ENCODE data around the gene PET100. TPM values are rescaled to one million over a fixed set of nuclear protein-coding genes. Genes with fewer than 3 reads are reported as not detected.

The PET100 gene
- 5.1 and 12.9 TPM in 2 replicates for total RNA-seq (2013; cell fraction: nucleolus; rRNA removed)
- total RNA-seq (2014; rRNA removed), result 47.0 and 60.8 TPM in 2 replicates
- total RNA-seq (2014; rRNA removed; fragmentation: Illumina TruSeq; extraction: Trizol), result 90.7 and 92.9 TPM in 2 replicates
- total RNA-seq (2021), result 156 and 159 TPM in 2 replicates
- 19.6 TPM for polyA plus RNA-seq (2011; ENCODE audit: low read depth)
- 73.8 and 108 TPM in 2 replicates for polyA plus RNA-seq (2011; rRNA removed)
- polyA plus RNA-seq (2011; cell fraction: cytosol; rRNA removed), result 20.6 and 26.3 TPM in 2 replicates
- 19.2 and 38.5 TPM in 2 replicates for polyA plus RNA-seq (2011; cell fraction: nucleus; rRNA removed)
- 82.4 and 139 TPM in 2 replicates for polyA plus RNA-seq (2012)
- polyA plus RNA-seq (2014; fragmentation: Illumina TruSeq; extraction: Trizol), result 47.3 and 85.6 TPM in 2 replicates
- polyA plus RNA-seq (2014; fragmentation: Nextera tagmentation; extraction: Ambion mirVana), result 100 to 1,000 TPM; 353 to 462 TPM
- polyA plus RNA-seq (2014; rRNA removed), result 66.0 and 79.5 TPM in 2 replicates
- 100 to 1,000 TPM; 332 to 386 TPM for polyA plus RNA-seq (2016; fragmentation: Nextera tagmentation; extraction: Ambion mirVana)
- 3.7 and 9.2 TPM in 2 replicates for polyA minus RNA-seq (2011; rRNA and poly(A)+ RNA removed)
- polyA minus RNA-seq (2011; cell fraction: cytosol; rRNA and poly(A)+ RNA removed), result 2.5 and 12.3 TPM in 2 replicates
- 3.7 and 8.1 TPM in 2 replicates for polyA minus RNA-seq (2011; cell fraction: nucleus; rRNA and poly(A)+ RNA removed)
- Bru-seq, nascent RNA, result percentile 73 among the genes with signal in this experiment
- percentile 77 among the genes with signal in this experiment for BruChase-seq, experiment 1, labeled RNA remaining after a 6-hour chase
- BruChase-seq, experiment 2, labeled RNA remaining after a 2-hour chase, result percentile 76 among the genes with signal in this experiment
- long read RNA-seq, experiment 1, transcript PET100-202 (4 exons, 719 nt), result major isoform, 26 of 36 reads
- long read RNA-seq, experiment 1, partial matches to known transcripts, result 0 of 36 reads
- long read RNA-seq, experiment 1, other reads (novel, unspliced or antisense), result 8 of 36 reads
- long read RNA-seq, experiment 2, transcript PET100-202 (4 exons, 719 nt), result major isoform, 48 of 55 reads
- long read RNA-seq, experiment 2, partial matches to known transcripts, result 0 of 55 reads
- long read RNA-seq, experiment 2, other reads (novel, unspliced or antisense), result 6 of 55 reads

- peak within 1 kb of the TSS; percentile 80 for H3K27ac ChIP-seq (ENCODE audit: control insufficient read depth, insufficient read depth)
- ChIA-PET RAD21 (ENCODE audit: unreplicated experiment) (interaction anchor here (0.6 to 1.9 kb wide), 7 partner anchors 24 to 530 kb away, joined by 3 to 11 read pairs (median 3); no protein-coding TSS in a partner anchor), POLR2A (interaction anchor here (0.5 to 1.1 kb wide), 6 partner anchors 23 to 233 kb away, joined by 3 to 4 read pairs (median 3); partner anchors contain the start of gene PNPLA6)
- TF ChIP-seq MYB (IDR thresholded peaks at IDR 0.05; ENCODE audit: borderline replicate concordance, low read depth, low read length), result no peak
- TF ChIP-seq, protein P1, sequence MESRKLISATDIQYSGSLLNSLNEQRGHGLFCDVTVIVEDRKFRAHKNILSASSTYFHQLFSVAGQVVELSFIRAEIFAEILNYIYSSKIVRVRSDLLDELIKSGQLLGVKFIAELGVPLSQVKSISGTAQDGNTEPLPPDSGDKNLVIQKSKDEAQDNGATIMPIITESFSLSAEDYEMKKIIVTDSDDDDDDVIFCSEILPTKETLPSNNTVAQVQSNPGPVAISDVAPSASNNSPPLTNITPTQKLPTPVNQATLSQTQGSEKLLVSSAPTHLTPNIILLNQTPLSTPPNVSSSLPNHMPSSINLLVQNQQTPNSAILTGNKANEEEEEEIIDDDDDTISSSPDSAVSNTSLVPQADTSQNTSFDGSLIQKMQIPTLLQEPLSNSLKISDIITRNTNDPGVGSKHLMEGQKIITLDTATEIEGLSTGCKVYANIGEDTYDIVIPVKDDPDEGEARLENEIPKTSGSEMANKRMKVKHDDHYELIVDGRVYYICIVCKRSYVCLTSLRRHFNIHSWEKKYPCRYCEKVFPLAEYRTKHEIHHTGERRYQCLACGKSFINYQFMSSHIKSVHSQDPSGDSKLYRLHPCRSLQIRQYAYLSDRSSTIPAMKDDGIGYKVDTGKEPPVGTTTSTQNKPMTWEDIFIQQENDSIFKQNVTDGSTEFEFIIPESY (IDR thresholded peaks at IDR 0.05), result no peak
- no peak for TF ChIP-seq CBX3 (IDR thresholded peaks at IDR 0.05; ENCODE audit: borderline replicate concordance, low read depth)
- no peak for TF ChIP-seq MTA2 (IDR thresholded peaks at IDR 0.05; ENCODE audit: low read depth)
- 0 out of 2 replicates have a peak, but pooled peaks have one; percentile 50 for TF ChIP-seq CBFB (IDR thresholded peaks at IDR 0.05; ENCODE audit: low read depth)
- TF ChIP-seq ZBTB40 (IDR thresholded peaks at IDR 0.05; ENCODE audit: borderline replicate concordance), result peak; percentile 95
- TF ChIP-seq PAX8 (IDR thresholded peaks at IDR 0.05), result no peak
- no peak for TF ChIP-seq NR2F1 (conservative IDR thresholded peaks at IDR 0.05)
- no peak; the same call in 1 of the 2 replicates for TF ChIP-seq RFX5 (IDR thresholded peaks at IDR 0.05; ENCODE audit: low read depth, low read length)
- TF ChIP-seq PAX5 (IDR thresholded peaks at IDR 0.05; ENCODE audit: borderline replicate concordance, low read depth, low read length), result no peak
- TF ChIP-seq ESRRA (IDR thresholded peaks at IDR 0.05; ENCODE audit: low read length), result no peak
- TF ChIP-seq SRF (IDR thresholded peaks at IDR 0.05; ENCODE audit: low read depth in 2 of 2, low read length in 2 of 2), result peak in 1 of 2 experiments; percentile 31; a peak in 1 of 4 replicates
- TF ChIP-seq NFIC (IDR thresholded peaks at IDR 0.05; ENCODE audit: low read depth, low read length), result no peak; the same call in 1 of the 2 replicates
Measured at GRCh38 chr19:7629347-7630054, at the start of gene PET100, which contains the start of gene XAB2. TSS of gene PET100 (plus strand) at chr19:7629793. CDS start at chr19:7629834, 41 bp downstream. TSS of gene XAB2 (minus strand) at chr19:7629545. CDS start at chr19:7629527, 18 bp downstream.

More at GRCh38 chr19:7629347-7630054, at the start of gene PET100, which contains the start of gene XAB2:
- Histone ChIP-seq H3K9me3 (replicated peaks; ENCODE audit: control insufficient read depth, insufficient read depth, low read length) (no peaks in the 10 kb centered on the region), H4K20me1 (ENCODE audit: control insufficient read depth, insufficient read depth) (no peaks in the 10 kb centered on the region), H3K4me3 (peak within 1 kb of the TSS; percentile 96), H3K4me2 (ENCODE audit: control insufficient read depth, insufficient read depth) (peak within 1 kb of the TSS; percentile 99), H2AFZ (ENCODE audit: control insufficient read depth, low read depth, low read length) (peak within 1 kb of the TSS; percentile 42), H3K4me1 (ENCODE audit: control insufficient read depth, insufficient read depth, low read length) (peaks cover 13% of the 10 kb centered on the region), H3K36me3 (ENCODE audit: control insufficient read depth in 2 of 2, insufficient read depth in 2 of 2, low read length in 1 of 2) (peaks cover 0 to 7% of the 10 kb centered on the region in 2 experiments; a peak in 3 of 4 replicates), H3K79me2 (ENCODE audit: control insufficient read depth, insufficient read depth, low read length) (peaks cover 41% of the 10 kb centered on the region), H3K9ac (ENCODE audit: control insufficient read depth, insufficient read depth, low read length) (peak within 1 kb of the TSS; percentile 94), H3K27me3 (replicated peaks in 1 of 2; ENCODE audit: control insufficient read depth in 2 of 2, insufficient read depth in 2 of 2, low read length in 1 of 2) (no peaks in the 10 kb centered on the region)
- ChIA-PET CTCF (interaction anchor here (0.6 to 2.0 kb wide), 12 partner anchors 9 to 275 kb away, joined by 3 to 11 read pairs (median 3); partner anchors contain the start of gene TRAPPC5), SMC1A (ENCODE audit: uncharacterized antibody, unreplicated experiment) (interaction anchor here (1.0 to 1.7 kb wide), 3 partner anchors 9 to 61 kb away, joined by 3 to 5 read pairs (median 4); no protein-coding TSS in a partner anchor)
- in situ Hi-C loops (cut with MboI) (no loop called here), intact Hi-C loops (cut with micrococcal nuclease; ENCODE audit: unreplicated experiment) (no loop called here)
- BruUV-seq (replicated peaks), result no TSS peak
- FAIRE-seq, result peak; percentile 100
- DNase-seq (ENCODE audit: low read depth, low spot score), result peak; percentile 99
- WGBS (ENCODE audit: insufficient coverage, insufficient replicate concordance, low lambda C conversion rate, missing lambda C conversion rate), result under 1% methylated on average over 40 of the region's 40 CpGs
- peak; percentile 100 for ATAC-seq

Measured in GM12878 (cell line).